Transverse colon (tissue), 4 donors: ENCODE data around the gene ALKBH5.

Experiments
- CTCF ChIP-seq, 5 experiments: fragments of 200-600 bp in 3 of 5; fragments of 450-650 bp in 2 of 5; sonication (generic) in 3 of 5; IDR thresholded peaks; 1 replicate in 2 of 5; 2 replicates in 3 of 5; pipeline ENCODE4 v1.5.1; 2016 to 2017; ENCODE audit warnings: antibody characterized with exemption in 5 of 5, inconsistent platforms in 3 of 5, mild to moderate bottlenecking in 2 of 5, moderate library complexity in 1 of 5
- EP300 ChIP-seq: sonication (generic); formaldehyde crosslinking; IDR thresholded peaks from one replicate; pipeline ENCODE4 v1.6.1; 2017; ENCODE audit warnings: antibody characterized with exemption, low read depth
- POLR2A ChIP-seq: fragments of 450-650 bp; IDR thresholded peaks from one replicate; pipeline ENCODE4 v1.6.1; 2016; ENCODE audit warnings: antibody characterized with exemption, mild to moderate bottlenecking, moderate library complexity
- POLR2AphosphoS5 ChIP-seq, 3 donors: sonication (generic); formaldehyde crosslinking; IDR thresholded peaks; one replicate each; pipeline ENCODE4 v1.6.1; 2016; ENCODE audit warnings: antibody characterized with exemption in 3 of 3

- TF ChIP-seq CTCF (IDR thresholded peaks at IDR 0.05) (no peak), POLR2AphosphoS5 (IDR thresholded peaks at IDR 0.05) (no peak), POLR2A (no peak), EP300 (no peak)
These were observed 45.4 kb upstream of the ALKBH5 start for GRCh38 chr17:18138065-18138749.
